ENCODE data around the gene DUSP8.
A peak's percentile ranks its signal among the peaks of the same experiment; 100 is the strongest.

The DUSP8 gene

DNA sequence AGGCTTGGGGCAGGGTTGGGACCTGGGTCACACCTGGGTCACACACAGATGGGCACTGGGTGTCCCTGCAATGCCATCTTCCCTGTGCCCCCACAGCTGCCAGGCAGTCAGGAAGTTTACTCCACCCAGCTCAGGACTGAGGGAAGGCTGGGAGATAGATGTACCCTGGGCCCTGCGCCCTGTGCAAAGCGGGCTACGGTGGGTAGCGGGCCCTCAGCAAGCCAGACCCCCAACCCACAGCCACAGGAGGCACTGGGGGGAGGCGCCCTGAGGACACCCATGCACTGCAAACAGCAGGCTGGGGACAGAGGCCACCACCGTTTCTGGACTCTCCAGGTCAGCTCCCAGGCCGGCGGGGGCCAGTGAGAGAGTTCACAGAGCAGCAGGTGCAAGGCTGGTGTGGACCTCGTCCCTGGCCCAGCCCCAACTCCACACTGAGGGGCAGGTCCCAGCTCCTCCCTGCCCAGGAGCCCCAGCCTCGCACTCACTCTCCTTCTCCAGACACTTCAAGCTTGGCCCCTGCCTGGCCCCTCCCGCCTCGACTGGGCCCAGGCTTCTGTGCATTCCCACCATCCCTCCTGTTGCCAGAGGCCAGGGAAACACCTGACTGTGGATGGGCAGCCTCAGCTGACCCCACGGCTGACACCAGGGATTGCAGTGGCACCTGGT is 4.9 kb downstream of the DUSP8 start:
- H3K4me3 ChIP-seq (ENCODE audit: low read depth, low read length) = no peak overlapping the region
- TF ChIP-seq MYC (IDR thresholded peaks at IDR 0.05; ENCODE audit: low read depth, low read length) (no peak), CTCF (IDR thresholded peaks at IDR 0.05; ENCODE audit: low read depth, low read length) (no peak), MAX (IDR thresholded peaks at IDR 0.05; ENCODE audit: low read depth, low read length) (no peak), POLR2A (IDR thresholded peaks at IDR 0.05; ENCODE audit: extremely low read depth, insufficient read length) (no peak)
- DNase-seq (ENCODE audit: low read depth) = peak; percentile 1

GRCh38 chr11:1566381-1567051 is 5.6 kb downstream of the DUSP8 start:
- TF ChIP-seq MAX (IDR thresholded peaks at IDR 0.05; ENCODE audit: low read depth, low read length) = no peak
- TF ChIP-seq CTCF (IDR thresholded peaks at IDR 0.05; ENCODE audit: low read depth, low read length) = peak; percentile 29
- TF ChIP-seq MYC (IDR thresholded peaks at IDR 0.05; ENCODE audit: low read depth, low read length) = no peak
- no peak for TF ChIP-seq POLR2A (IDR thresholded peaks at IDR 0.05; ENCODE audit: extremely low read depth, insufficient read length)
- no peak overlapping the region for H3K4me3 ChIP-seq (ENCODE audit: low read depth, low read length)
- no peak for DNase-seq (ENCODE audit: low read depth)

DNA sequence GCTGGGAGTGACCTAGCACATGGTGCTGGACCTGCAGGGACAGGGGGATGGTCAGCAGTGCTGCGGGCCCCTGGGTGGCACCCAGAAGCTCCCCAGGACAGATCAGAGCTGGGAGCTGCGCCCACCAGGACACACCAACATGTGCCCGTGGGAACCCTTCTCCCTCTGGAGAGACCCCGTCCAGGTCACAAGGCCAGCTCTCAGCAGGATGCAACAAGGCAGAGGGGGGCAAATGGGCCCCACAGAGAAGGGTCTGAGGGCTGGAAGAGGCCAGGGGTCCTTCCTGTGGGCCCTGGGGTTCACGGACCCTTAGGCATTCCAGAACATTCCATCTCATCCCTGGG is 6.2 kb downstream of the DUSP8 start:
- DNase-seq (ENCODE audit: low read depth) = no peak
- TF ChIP-seq POLR2A (IDR thresholded peaks at IDR 0.05; ENCODE audit: extremely low read depth, insufficient read length) = no peak
- no peak for TF ChIP-seq CTCF (IDR thresholded peaks at IDR 0.05; ENCODE audit: low read depth, low read length)
- TF ChIP-seq MYC (IDR thresholded peaks at IDR 0.05; ENCODE audit: low read depth, low read length) = no peak
- TF ChIP-seq MAX (IDR thresholded peaks at IDR 0.05; ENCODE audit: low read depth, low read length) = no peak
- H3K4me3 ChIP-seq (ENCODE audit: low read depth, low read length) = no peak overlapping the region

GRCh38 chr11:1565173-1565903 is 6.7 kb downstream of the DUSP8 start:
- no peak for TF ChIP-seq CTCF (IDR thresholded peaks at IDR 0.05; ENCODE audit: low read depth, low read length)
- H3K4me3 ChIP-seq (ENCODE audit: low read depth, low read length) = no peak overlapping the region
- DNase-seq (ENCODE audit: low read depth) = no peak

DNA sequence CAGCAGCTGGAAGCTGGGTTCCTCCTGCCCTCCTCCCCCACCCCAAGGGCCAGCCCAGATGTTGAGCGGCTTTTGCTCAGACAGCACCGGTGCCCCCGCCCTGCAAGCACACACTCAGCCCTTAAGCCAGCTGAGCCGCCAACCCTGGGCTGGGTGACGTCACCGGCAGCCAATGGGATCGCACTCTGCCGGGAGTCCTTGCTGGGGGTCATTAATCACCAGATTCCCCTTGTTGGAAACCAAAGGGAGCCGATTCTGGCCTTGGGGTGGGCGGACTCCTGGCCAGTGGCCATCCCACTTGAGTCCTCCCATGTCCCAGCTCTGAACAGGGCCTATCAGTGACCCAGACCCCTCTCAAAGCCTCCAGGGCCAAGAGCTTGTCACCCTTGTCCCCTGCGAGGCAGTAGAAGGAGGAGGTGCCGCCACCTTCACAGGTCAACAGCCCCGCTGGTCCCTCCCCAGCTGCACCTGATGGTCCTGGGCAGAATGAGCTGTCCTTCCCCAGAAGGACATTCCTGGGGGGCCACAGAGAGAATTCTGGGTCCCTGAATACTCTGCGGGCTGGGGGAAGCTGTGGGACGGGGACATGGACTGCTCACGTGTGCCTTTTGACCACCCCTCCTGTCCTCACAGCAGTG is 7.4 kb downstream of the DUSP8 start:
- DNase-seq (ENCODE audit: low read depth) = peak; percentile 43
- H3K4me3 ChIP-seq (ENCODE audit: low read depth, low read length) = no peak overlapping the region
- TF ChIP-seq MAX (IDR thresholded peaks at IDR 0.05; ENCODE audit: low read depth, low read length) (no peak), MYC (IDR thresholded peaks at IDR 0.05; ENCODE audit: low read depth, low read length) (no peak), POLR2A (IDR thresholded peaks at IDR 0.05; ENCODE audit: extremely low read depth, insufficient read length) (no peak), CTCF (IDR thresholded peaks at IDR 0.05; ENCODE audit: low read depth, low read length) (no peak)

Data from NB4 (cell line).